ENCODE data around the gene MYO7A.

Gene MYO7A

GRCh38 chr11:77147668-77148321, 19.7 kb downstream of the MYO7A start:
- no peak for DNase-seq (ENCODE audit: low read depth)

GRCh38 chr11:77148963-77149715, 21.1 kb downstream of the MYO7A start:
- no peak for DNase-seq (ENCODE audit: low read depth)

- DNase-seq (ENCODE audit: low read depth), result no peak
Observed at GRCh38 chr11:77149716-77150392, 21.8 kb downstream of the MYO7A start.

- no peak for DNase-seq (ENCODE audit: low read depth)
Observed at GRCh38 chr11:77150836-77151235, 22.8 kb downstream of the MYO7A start.

GRCh38 chr11:77151804-77152509, 23.9 kb downstream of the MYO7A start:
- DNase-seq (ENCODE audit: low read depth), result no peak

- no peak for DNase-seq (ENCODE audit: low read depth)
Observed at GRCh38 chr11:77152846-77153245, 24.8 kb downstream of the MYO7A start.

- no peak for DNase-seq (ENCODE audit: low read depth)
Observed at GRCh38 chr11:77153276-77154185, 25.5 kb downstream of the MYO7A start.

GRCh38 chr11:77154381-77155081, 26.5 kb downstream of the MYO7A start:
- no peak for DNase-seq (ENCODE audit: low read depth)

- no peak for DNase-seq (ENCODE audit: low read depth)
Observed at GRCh38 chr11:77155082-77155475, 27.0 kb downstream of the MYO7A start.

- DNase-seq (ENCODE audit: low read depth), result no peak
Observed at GRCh38 chr11:77155556-77156130, 27.6 kb downstream of the MYO7A start.

GRCh38 chr11:77156396-77157195, 28.6 kb downstream of the MYO7A start:
- no peak for DNase-seq (ENCODE audit: low read depth)

- no peak for DNase-seq (ENCODE audit: low read depth)
Observed at GRCh38 chr11:77158041-77158695, 30.1 kb downstream of the MYO7A start.

GRCh38 chr11:77159219-77159936, 31.3 kb downstream of the MYO7A start:
- DNase-seq (ENCODE audit: low read depth), result no peak

- DNase-seq (ENCODE audit: low read depth), result no peak
Observed at GRCh38 chr11:77159937-77160495, 32.0 kb downstream of the MYO7A start.

- DNase-seq (ENCODE audit: low read depth), result no peak
Observed at GRCh38 chr11:77163271-77163670, 35.2 kb downstream of the MYO7A start.

GRCh38 chr11:77165066-77165465, 37.0 kb downstream of the MYO7A start:
- DNase-seq (ENCODE audit: low read depth), result no peak

- DNase-seq (ENCODE audit: low read depth), result no peak
Observed at GRCh38 chr11:77166021-77166420, 38.0 kb downstream of the MYO7A start.

- no peak for DNase-seq (ENCODE audit: low read depth)
Observed at GRCh38 chr11:77167111-77167626, 39.1 kb downstream of the MYO7A start.

Measured in GM04503 (cell line).